IPS-NIHi7 (cell line): ENCODE data around the gene RGS3.
A peak's percentile ranks its signal among the peaks of the same experiment; 100 is the strongest.
"Not testable (repeated sequence)": the region's sequence is repeated elsewhere in the genome, so short reads cannot be mapped to it uniquely, and the experiment has no call there.

ENCODE experiments used
- DNase-seq: peaks from one replicate; pipeline ENCODE4 v3.0.0; 2012; ENCODE audit warnings: mixed read lengths; ENCODE audit errors: extremely low spot score

RGS3 gene

DNA sequence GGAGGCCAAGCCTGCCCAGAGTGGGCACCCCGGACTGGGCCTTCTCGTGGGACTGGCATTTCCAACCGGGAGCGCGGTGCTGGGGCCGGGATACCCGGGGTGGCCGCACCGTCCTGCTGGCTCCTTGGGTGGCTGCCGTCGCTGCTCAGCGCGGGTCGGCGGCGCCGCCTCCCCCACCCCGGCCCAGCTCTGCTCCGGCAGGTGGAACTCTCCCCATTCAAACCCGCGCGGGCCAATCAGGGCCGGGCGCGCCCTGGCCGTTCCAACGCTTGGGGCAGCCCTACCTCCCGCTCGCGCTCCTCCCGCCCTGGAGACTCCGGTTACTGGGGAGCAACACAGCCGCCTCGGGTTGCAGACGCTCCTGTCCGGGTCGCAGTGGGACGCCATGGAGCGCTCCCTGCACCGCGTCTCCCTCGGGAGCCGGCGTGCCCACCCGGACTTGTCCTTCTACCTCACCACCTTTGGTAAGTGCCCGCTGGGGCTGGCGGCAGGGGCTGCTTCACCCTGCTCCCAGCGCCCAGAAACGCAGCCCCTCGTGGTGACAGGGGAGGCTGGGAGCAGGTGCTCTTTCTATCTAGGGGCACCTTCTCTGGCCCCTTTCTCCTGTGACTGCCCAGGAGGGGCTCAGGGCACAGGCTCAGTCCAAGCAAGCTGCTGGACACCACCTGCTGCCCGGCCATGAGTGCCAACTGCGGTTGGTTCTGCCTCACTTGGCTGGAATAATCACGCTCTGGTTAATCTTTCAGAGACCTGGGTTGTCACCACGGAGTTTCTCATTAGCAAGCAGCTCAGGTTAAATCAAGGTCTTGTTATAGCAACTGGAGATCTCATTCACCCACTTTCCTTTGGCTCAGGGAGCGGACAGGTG lies at the start of gene RGS3:
Gene RGS3 (plus strand): TSS at position 310 of the 868 bp plus-strand sequence. CDS start 76 bp downstream, at position 386.
- DNase-seq: peak; percentile 89

DNA sequence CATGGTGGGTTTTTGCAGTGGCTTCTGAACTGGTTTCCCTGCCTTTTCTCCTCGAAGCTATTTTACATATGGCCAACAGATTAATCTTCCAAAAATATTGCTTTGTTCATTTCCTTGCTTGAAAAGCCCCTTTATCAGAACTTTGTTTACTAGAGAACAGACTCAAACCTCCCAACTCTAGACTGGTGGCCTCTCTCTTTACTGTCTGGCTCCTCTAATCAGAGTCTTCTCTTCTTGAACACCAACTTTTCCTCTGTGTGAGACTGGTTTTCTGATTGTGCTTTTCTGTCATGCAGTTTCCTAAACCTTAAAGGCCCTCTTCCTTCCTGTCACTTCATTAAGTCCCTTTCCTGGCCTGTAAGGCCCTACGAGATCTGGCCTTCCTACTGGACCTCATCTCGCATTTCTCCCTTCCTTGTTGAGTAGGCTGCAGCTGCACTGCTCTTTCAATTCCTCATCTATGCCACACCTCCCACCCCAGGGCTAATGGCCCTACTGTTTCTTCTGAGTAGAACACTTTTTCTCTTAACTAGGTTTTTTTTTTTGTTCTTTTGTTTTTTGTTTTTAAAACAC lies 47.3 kb upstream of the RGS3 start:
- DNase-seq: no peak

DNA sequence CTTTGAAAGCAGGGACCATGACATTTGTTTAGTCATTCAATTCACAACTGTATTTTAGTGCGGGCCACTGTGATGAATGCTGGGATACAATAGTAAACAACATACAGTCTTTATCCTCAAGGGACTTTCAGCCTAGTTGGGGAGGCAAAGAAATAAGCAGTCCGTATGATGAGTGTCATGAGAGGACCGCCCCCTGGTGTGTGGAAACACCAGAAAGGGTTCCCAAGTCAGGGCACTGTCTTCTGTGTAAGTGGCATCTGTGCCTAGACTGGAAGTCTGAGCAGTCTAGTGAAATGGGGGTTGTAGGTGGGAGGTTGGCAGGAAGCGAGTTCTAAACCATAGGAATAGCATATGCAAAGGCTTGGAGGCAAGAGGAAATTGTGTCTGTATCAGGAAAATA lies 46.2 kb upstream of the RGS3 start:
- no peak for DNase-seq

DNA sequence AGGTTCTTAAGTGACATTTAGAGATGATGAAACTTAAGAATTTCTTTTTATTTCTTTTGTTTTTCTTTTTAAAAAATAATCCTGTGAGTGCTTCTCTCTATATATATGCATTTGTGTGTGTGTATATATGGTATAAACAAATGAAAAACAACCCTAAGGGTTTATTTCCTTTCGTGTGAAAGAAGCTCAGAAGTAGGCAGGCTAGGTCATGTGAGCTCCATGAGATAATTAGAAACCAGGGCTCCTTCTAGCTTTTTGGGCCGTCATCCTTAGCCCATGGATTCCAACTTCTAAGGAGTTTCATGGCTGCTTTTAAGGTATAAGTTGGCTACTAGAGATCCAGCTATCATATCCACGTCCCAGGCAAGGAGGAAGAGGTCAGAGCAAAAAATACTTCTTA lies 41.8 kb upstream of the RGS3 start:
- no peak for DNase-seq

DNA sequence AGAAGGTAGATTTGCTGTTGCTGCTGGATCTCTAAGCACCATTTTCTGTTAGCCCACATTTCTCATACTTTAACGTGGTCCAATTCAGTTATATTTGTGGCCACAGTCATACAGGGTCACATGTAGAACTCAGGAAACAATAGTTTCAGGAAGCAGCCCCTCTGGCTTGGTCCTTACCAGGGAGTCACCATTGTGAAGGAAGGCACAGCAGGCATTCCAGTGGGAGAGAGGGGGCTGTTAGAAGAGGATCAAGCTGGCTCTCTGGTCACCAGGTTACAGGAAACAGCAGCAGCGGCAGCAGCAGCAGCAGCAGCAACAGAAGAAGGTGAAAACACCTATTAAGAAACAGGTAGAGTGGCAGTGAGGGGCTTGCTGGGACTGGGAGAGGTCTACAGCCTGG lies 38.5 kb upstream of the RGS3 start:
- DNase-seq: peak; percentile 39

DNA sequence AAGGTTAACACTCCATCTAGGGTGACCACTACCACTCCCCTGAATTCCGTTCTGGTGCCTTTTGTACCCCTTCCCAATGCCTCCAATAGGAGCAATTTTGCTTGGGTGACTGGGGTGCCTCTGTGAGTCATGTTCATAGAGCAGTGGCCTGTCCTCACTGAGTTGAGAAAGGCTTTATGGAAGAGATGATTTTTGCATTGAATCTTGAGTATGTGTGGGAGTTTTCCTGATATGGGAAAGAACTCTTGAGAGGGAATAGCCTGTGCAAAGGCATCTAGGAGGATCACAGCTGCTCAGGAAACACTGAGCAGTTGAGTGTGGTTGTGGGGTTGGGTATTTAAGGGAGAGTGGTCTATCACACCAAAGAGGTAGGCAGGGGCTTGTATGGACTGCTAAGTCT lies 36.8 kb upstream of the RGS3 start:
- DNase-seq: no peak

DNA sequence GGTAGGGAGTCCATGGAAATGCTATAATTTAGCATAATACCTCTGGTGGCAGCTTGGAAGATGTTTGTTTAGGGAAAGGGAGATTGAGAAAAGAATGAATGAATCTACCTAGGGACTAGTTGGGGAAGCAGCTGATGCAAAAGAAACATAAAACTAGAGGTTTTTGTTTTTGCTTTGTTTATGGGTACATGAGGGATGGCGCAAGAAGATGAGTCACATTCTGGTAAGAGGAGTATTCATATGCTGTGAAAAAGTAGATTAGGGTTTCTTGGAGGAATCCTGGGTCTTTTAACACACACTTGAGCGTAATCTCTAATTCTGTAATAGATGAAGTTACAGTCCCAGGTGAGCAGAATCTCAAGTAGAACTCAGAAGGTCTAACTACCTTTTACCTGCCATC lies 35.9 kb upstream of the RGS3 start:
- DNase-seq: no peak

DNA sequence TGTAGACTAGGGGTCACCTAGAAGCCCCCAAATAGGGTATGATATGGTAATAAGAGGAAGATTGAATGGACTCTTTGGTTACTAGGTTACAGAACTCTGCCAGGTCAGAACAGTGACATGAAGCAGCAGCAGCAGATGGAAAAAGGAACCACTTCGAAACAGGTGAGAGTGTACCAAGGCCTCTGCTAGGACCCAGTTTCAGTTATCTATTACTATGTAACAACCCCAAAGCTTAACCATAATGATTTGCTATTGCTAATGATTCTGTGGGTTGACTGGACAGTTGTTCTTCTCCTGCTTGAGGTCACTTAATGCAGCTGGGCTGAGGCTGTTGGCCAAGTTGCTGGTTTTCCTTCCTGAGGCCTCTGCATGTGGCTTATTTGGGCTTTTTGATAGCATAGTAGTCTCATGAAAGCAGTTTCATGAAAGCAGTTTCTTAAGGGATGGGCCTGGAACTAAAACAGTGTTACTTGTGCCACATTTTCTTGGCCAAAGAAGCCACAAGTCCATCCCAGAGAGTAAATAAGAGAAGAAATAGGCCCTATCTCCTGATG lies 35.4 kb upstream of the RGS3 start:
- no peak for DNase-seq

DNA sequence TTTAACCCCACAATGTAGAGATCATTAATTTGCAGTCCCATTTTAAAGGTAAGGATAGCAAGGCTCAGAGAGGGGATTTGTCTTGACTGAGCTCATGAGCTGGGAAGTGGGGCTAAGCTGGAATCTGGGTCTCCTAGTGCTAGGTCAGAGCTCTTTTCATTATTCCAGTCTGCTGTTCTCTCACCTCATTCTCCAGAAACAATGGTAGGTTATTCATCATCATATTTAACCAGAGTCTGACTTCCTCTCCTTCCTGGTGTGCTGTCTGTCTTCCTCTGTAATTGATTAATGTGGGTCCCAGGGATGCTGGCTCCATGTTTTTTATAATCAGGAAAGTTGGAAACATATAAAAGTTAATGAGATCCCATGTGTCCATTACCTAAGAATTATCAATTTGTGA lies 32.3 kb upstream of the RGS3 start:
- DNase-seq: no peak

DNA sequence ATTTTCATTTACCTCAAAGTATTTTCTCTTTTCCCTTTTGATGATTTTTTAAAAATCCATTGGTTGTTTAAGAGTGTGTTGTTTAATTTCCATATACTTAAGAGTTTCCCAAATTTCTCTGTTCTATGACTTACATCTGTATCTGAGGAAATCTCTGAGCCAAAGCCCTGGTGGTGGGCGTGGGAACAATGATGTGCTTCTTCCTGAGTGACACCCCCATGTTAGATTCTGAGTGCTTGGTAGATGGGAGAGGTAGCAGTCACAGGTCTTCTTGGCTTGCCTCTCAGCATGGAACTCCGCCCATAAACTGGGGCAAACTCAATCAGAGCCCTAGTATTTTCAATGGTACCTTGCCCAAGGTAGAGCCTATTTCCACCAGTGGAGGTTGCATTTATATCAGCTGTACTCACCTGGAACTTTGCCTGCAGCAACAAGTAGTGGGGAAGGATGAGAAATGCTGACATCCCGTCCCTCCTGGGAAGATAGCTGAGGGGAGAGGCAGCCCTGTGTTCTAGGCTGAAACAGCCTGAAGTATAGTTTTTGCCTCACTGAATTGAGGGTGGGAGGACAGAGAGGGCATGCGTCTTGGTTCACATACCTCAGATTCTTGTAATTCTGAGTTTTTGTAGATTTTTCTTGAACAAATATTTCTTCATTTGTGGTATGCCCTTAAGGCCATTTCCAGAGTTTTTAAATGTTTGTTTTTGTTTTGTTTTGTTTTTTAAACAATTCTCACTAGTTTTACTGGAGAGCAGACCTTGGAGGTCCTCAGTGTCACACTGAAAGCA lies 26.6 kb upstream of the RGS3 start:
- DNase-seq: no peak

DNA sequence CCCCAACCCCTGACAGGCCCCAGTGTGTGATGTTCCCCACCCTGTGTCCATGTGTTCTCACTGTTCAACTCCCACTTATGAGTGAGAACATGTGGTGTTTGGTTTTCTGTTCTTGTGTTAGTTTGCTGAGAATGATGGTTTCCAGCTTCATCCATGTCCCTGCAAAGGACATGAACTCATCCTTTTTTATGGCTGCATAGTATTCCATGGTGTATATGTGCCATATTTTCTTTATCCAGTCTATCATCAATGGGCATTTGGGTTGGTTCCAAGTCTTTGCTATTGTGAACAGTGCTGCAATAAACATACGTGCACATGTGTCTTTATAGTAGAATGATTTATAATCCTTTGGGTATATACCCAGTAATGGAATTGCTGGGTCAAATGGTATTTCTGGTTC lies 25.8 kb upstream of the RGS3 start:
- DNase-seq: not testable (repeated sequence)

DNA sequence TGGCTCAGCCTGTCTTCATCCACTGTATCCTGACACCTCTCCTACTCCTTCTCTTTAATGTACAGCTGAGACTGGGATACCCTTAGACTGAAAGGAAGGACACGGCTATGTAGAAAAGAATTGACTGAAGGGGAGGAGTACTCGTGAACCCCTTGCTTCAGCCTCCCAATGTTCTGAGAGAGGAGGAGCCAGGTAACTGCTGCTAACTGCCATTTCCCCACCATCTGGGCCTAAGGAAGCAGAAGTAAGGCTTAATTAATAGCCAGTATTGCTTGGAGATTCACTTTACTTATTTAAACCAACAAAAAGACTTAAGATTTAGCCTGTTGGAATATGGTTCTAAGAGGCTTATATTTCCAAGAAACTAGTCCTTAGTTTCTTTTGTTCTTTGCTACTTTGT lies 18.8 kb upstream of the RGS3 start:
- no peak for DNase-seq

DNA sequence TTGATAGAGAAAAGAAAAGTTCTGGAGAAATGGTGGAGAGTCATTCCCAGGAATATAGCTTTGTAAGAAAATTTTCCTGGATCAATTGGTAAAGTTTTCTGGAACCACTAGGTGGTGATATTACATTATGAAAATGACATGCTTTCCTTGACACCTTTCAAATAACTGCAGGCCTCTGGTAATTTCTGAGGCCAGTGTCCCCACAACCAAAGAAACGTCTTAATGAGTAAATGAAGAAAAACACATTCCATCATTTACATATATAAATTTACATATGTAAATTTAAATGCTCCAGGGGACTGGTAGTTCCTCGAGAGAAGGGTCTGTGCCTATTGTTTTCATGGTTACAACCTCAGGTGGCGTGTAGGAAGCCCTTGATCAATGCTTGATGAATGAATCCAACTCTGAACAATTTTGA lies 17.2 kb upstream of the RGS3 start:
- peak; percentile 71 for DNase-seq

DNA sequence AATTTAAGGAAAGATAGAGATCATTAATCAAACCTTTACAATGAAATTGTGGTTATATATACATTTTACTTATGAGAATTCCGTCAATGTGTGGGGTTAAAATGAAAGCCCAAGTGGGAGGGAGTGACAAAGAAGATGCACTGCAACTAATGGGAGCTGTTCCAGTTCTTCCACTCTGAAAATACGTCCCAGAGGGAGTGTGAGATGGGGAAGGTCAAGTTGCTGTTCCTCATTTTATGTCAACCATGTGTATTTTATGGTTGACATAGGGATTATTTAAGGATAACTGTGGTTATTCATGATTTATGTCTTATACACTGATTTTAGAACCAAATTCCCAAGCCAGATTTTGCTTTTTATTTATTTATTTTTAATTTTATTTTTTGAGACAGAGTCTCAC lies 14.2 kb upstream of the RGS3 start:
- DNase-seq: no peak

DNA sequence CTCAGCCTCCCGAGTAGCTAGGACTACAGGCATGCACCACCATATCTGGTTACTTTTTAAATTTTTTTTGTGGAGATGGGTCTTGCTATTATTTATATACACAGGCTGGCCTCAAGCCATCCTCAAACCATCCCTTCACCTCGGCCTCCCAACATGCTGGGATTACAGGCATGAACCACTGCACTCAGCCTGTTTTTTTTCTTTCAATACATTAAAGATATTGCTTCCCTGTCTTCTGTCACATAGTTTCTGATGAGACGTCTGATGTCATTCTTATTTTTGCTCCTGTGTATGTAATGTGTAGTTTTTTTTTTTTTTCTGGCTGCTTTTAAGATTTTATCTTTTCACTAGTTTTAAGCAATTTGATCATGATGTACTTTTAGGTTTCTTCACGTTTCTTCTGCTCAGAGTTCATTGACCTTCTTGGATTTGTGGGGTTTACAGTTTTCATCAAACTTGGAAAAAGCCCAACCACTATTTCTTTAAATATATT lies 11.4 kb upstream of the RGS3 start:
- no peak for DNase-seq

DNA sequence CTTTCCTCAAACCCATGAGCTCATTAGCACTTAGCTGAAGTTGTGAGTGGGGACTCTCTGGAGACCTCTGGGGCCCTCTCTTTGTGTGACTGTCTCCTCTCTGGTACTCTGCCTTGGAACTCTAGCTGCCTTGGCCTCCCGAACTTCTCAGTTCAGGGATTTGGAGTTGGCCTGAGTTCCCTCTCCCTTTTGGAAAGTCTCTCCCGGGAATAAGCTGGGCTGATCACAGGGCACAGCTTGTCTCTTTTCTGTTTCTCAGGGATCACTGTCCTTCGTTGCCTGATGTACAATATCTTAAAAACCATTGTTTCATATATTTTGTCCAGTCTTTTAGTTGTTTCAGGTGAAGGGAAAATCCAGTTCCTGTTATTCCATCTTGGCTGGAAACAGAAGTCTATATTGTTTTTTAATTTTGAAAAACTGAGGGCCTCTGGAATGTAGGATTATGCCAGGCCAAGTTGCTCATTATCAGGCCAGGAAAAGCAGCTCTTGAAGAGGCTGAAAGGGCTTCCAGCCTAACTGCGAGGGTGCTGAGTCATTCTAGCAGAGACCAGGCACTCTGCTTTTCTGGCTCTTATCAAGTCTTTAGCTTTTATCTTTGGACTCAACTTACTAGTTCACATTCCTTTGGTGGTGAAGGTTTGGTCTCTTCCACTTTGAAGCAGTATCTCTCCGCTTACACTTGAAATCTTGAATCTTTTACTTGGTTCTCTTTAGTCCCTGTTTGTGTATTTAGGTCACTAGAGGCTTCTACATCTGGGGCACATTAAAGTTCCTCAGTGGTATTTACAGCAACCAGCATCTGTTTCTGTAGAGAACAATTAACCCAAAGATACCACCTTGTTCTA lies 8.4 kb upstream of the RGS3 start:
- peak; percentile 55 for DNase-seq

DNA sequence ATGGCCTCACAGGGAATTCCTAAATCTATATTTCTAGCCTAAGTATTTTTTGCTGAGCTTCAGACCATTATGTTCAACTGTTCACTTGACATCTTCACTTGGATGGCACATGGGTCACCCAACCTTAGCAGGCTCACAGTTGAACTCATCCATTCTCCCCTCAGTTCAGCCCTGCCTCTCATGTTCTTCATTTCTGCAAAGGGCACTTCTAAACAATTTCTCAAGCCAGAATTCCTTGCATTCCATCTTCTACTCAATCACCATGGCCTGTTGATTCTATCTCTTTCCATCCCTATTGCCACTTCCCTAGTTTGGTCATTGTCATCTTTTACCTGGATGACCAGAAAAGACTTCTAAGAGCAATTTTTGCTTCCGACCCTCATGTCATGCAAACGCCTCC lies 7.3 kb upstream of the RGS3 start:
- no peak for DNase-seq

DNA sequence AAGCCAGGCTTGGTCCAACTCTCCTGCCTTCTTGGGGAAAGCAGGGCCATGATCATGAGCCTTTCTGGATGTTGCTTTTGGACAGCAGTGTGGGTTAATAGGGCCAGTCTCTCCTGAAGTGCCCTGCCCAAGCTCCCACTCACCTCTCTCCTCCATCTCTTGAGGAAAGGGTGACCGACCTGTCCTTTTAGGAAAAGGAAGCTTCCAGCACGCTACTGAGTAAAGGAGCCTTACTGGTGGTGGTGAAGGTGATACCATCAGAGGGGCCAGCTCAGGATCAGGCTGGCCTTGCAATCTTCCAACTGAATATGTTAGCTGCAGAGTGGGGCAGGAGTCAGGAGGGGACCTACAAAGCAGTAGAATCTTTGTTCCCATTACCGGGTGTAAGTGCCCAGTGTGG lies 2.2 kb upstream of the RGS3 start:
- no peak for DNase-seq

DNA sequence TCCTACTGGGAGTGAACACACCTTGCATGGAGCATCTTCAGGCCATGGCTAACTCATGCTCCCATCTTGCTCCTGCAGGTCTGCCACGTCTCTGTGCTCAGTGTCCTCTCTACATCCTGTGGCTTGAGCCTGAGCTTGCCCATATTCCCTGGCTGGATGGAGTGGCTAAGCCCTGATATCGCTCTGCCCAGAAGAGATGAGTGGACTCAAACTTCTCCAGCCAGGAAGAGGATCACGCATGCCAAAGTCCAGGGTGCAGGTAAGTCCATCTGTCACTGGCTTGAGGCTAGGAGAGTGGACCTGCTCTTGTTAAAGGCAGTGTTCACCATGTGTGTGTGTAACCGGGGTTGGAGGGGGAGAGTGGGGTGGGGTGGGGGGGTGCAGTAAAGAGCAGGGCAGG lies 1.6 kb upstream of the RGS3 start:
- DNase-seq: no peak

DNA sequence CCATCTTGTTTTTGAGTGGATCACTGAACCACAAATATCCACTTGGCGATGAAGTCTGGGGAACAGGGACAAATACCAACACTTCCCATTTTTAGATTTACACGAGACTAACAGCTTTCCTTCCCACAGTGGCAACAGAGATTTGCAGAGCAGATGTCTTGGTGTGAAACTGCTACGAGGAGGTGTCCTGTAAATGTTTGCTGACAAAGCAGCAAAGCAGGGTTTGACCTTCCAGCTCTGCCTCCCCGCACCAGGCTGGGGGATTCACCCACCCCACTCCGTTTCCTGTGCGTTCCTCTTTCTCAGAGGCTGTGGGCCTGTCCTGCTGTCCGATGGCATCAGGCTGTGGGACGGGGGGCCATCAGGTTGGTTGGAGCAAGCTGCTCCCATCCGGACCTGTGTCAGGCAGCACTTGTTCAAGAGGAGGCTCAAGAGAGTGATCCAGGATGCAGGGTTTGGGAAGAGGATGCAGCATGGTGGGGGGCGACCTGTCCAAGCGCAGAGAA lies 693 bp upstream of the RGS3 start:
- no peak for DNase-seq

DNA sequence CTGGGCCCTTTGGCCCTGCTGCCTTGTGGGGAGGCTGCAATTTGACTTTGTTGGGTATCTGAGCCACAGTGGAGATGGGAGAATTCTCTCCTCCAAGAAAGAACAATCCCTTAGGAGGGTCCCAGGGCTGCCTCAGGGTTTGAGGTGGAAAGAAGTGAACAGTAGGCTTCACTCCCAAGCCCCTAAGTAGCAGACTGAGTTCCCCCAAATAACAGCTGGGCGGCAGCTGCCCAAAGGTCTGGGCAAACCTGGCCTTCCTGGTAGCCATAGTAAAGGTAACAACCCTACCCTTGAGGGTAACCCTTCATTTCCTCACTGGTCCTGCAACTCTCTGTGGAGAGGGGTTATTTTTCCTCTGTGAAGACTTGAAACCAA lies 746 bp downstream of the RGS3 start:
- DNase-seq: no peak
